Liver (tissue), 9 donors: Measurements from ENCODE around the gene SEMA7A. TPM values are rescaled to one million over a fixed set of nuclear protein-coding genes. Genes with fewer than 3 reads are reported as not detected.

Source experiments
- DNase-seq: peaks from one replicate; pipeline ENCODE4 v3.0.0-alpha.2; 2017; ENCODE audit warnings: low spot score
- H3K27ac ChIP-seq, 2 donors: one replicate each; pipeline ENCODE4 v1.7.0; 2013; ENCODE audit warnings: inconsistent platforms in 2 of 2, low read length in 2 of 2, control low read depth in 1 of 2, low read depth in 1 of 2, mild to moderate bottlenecking in 1 of 2
- H3K27me3 ChIP-seq, 4 donors: one replicate each; pipeline versions ENCODE4 v1.6.1 to v1.7.0; 2013; ENCODE audit warnings: low read length in 3 of 4, inconsistent platforms in 1 of 4, mild to moderate bottlenecking in 1 of 4, moderate library complexity in 1 of 4; ENCODE audit not compliant: control insufficient read depth in 4 of 4, insufficient read depth in 4 of 4
- H3K36me3 ChIP-seq, 4 donors: one replicate each; pipeline versions ENCODE4 v1.6.1 to v1.7.0; 2013; ENCODE audit warnings: low read length in 3 of 4, mild to moderate bottlenecking in 3 of 4, low read depth in 1 of 4, moderate library complexity in 1 of 4; ENCODE audit not compliant: control insufficient read depth in 4 of 4, insufficient read depth in 3 of 4
- H3K4me1 ChIP-seq, 4 donors: one replicate each; pipeline versions ENCODE4 v1.6.1 to v1.7.0; 2013; ENCODE audit warnings: low read length in 3 of 4, mild to moderate bottlenecking in 3 of 4, moderate library complexity in 1 of 4; ENCODE audit not compliant: control insufficient read depth in 4 of 4, insufficient read depth in 4 of 4
- H3K4me3 ChIP-seq, 3 donors: one replicate each; pipeline versions ENCODE4 v1.6.1 to v1.7.0; 2013; ENCODE audit warnings: low read length in 3 of 3, control low read depth in 1 of 3, low read depth in 1 of 3, mild to moderate bottlenecking in 1 of 3
- H3K9ac ChIP-seq, 2 donors: one replicate each; pipeline ENCODE4 v1.7.0; 2013; ENCODE audit warnings: low read length in 2 of 2, mild to moderate bottlenecking in 2 of 2, moderate library complexity in 2 of 2, control low read depth in 1 of 2, low read depth in 1 of 2
- H3K9me3 ChIP-seq, 4 donors: one replicate each; pipeline versions ENCODE4 v1.6.1 to v1.7.0; 2013; ENCODE audit warnings: low read length in 3 of 4; ENCODE audit not compliant: control insufficient read depth in 4 of 4
- EGR1 ChIP-seq, 2 donors: IDR thresholded peaks; 2 replicates each; pipeline ENCODE4 v1.6.1; 2016 to 2018; ENCODE audit warnings: antibody characterized with exemption in 2 of 2, low read depth in 2 of 2
- FOXA1 ChIP-seq: IDR thresholded peaks from 2 replicates; pipeline ENCODE4 v1.6.1; 2016; ENCODE audit warnings: antibody characterized with exemption
- FOXA2 ChIP-seq: IDR thresholded peaks from 2 replicates; pipeline ENCODE4 v1.6.1; 2016; ENCODE audit warnings: antibody characterized with exemption
- GABPA ChIP-seq, 2 donors: IDR thresholded peaks in 1 of 2; conservative IDR thresholded peaks in 1 of 2; 2 replicates each; pipeline ENCODE4 v1.6.1; 2016; ENCODE audit warnings: antibody characterized with exemption in 2 of 2, mild to moderate bottlenecking in 1 of 2, moderate library complexity in 1 of 2
- HNF4A ChIP-seq, 2 donors: conservative IDR thresholded peaks; 2 replicates each; pipeline ENCODE4 v1.6.1; 2016; ENCODE audit warnings: antibody characterized with exemption in 2 of 2, mild to moderate bottlenecking in 2 of 2
- HNF4G ChIP-seq: IDR thresholded peaks from 2 replicates; pipeline ENCODE4 v1.6.1; 2016; ENCODE audit warnings: antibody characterized with exemption
- JUND ChIP-seq, 2 donors: IDR thresholded peaks; 2 replicates each; pipeline ENCODE4 v1.6.1; 2016; ENCODE audit warnings: antibody characterized with exemption in 2 of 2
- NR2F2 ChIP-seq: IDR thresholded peaks from 2 replicates; pipeline ENCODE4 v1.6.1; 2016; ENCODE audit warnings: antibody characterized with exemption
- RAD21 ChIP-seq, 2 donors: IDR thresholded peaks; 2 replicates each; pipeline ENCODE4 v1.6.1; 2016; ENCODE audit warnings: antibody characterized with exemption in 2 of 2, mild to moderate bottlenecking in 2 of 2
- RXRA ChIP-seq, 2 donors: IDR thresholded peaks; 2 replicates each; pipeline ENCODE4 v1.6.1; 2017 to 2018; ENCODE audit warnings: antibody characterized with exemption in 2 of 2, mild to moderate bottlenecking in 1 of 2
- SP1 ChIP-seq: IDR thresholded peaks from 2 replicates; pipeline ENCODE4 v1.6.1; 2018; ENCODE audit warnings: antibody characterized with exemption, mild to moderate bottlenecking
- TAF1 ChIP-seq: conservative IDR thresholded peaks from 2 replicates; pipeline ENCODE4 v1.6.1; 2016; ENCODE audit warnings: antibody characterized with exemption, mild to moderate bottlenecking
- YY1 ChIP-seq: IDR thresholded peaks from 2 replicates; pipeline ENCODE4 v1.6.1; 2016; ENCODE audit warnings: antibody characterized with exemption, mild to moderate bottlenecking
- WGBS: extraction: QIAGEN DNeasy Blood & Tissue Kit; methylation state at CpG from one replicate; pipeline ENCODE4 v1.1.7; 2013; 5-methylcytosine and 5-hydroxymethylcytosine counted together
- polyA plus RNA-seq, 2 donors: library from polyadenylated mRNA; stranded (reverse) in 1 of 2; unstranded in 1 of 2; fragments of 200-250 nt in 1 of 2; fragments of >200 nt in 1 of 2; fragmentation: Nextera tagmentation in 1 of 2; extraction: Ambion mirVana in 1 of 2; gene quantifications; one replicate each; pipeline versions ENCODE4 v1.2.1 to v1.2.3, GENCODE V29; 2013 to 2015
- total RNA-seq, 2 donors: library from RNA; depleted of rRNA; stranded (reverse); fragments of >200 nt; gene quantifications; one replicate each; pipeline ENCODE4 v1.2.3, GENCODE V29; 2014
- TF ChIP-seq, protein P1 (sequence below): IDR thresholded peaks from 2 replicates; pipeline ENCODE4 v1.6.1; 2016; ENCODE audit warnings: antibody characterized with exemption
- TF ChIP-seq, protein P2 (sequence below): IDR thresholded peaks from 2 replicates; pipeline ENCODE4 v1.6.1; 2016; ENCODE audit warnings: antibody characterized with exemption, mild to moderate bottlenecking
- TF ChIP-seq, protein P3 (sequence below): fragments of 150-350 bp; IDR thresholded peaks from 2 replicates; pipeline ENCODE4 v1.5.1; 2017; ENCODE audit warnings: improper control_type of control experiment, low read depth, low read length; ENCODE audit not compliant: missing input control
- TF ChIP-seq, protein P4 (sequence below): IDR thresholded peaks from 2 replicates; pipeline ENCODE4 v1.6.1; 2016; ENCODE audit warnings: antibody characterized with exemption
- TF ChIP-seq, protein P5 (sequence below): IDR thresholded peaks from 2 replicates; pipeline ENCODE4 v1.6.1; 2016; ENCODE audit warnings: antibody characterized with exemption
- donor health status: healthy.
- donor health status: healthy.
- donor health status: healthy.
- donor health status: healthy.
- donor health status: healthy.

SEMA7A gene
- total and polyA plus RNA-seq, 4 donors: 0.14 to 18.1 (median 1.4) TPM

DNA sequence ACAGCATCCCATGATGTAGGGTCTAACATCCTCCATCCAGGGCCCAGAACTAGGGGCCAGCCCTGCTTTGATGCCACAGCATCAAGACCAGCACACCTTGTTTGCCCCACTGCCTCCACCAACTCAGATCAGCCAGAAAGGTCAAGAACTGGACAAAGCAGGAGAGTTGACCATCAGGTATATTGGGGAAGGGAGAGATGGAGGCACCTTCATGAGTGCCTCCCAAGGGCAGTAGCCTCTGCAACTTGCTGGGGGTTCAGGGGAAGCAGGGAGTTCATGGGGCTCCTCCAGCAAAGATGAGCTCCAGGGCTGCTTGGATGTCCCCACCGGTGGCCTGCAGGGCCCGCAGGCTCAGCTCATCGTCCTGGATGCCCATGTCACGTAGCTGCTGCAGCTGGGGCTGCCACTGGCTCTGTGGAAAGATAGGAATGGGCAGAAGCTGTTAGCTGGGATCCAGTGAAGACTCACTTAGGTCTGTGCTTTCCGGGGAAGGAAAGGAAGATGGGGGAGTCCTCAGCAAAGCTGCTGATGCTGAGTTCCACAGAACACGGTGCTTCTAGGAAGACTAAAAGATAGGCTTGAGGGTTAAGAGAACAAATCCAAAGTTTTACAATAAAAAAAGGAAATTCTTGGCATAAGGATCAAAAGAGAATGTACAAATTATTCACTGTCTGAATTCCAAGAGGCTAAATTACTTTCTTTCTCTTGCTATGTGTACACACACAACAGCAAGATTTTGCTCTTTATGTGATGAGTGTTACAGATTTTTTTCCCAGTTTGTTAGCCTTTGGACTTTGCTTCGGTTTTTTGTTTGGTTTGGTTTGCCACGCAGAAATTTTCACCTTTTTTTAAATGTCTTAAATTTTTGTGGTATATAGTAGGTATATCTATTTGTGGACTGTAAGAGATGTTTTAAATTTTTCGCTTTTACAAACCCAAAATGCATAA, 12.3 kb upstream of the SEMA7A start:
- Histone ChIP-seq H3K27ac (no peak overlapping the region), H3K27me3 (no peaks in the 10 kb centered on the region), H3K4me3 (no peak overlapping the region), H3K9me3 (no peaks in the 10 kb centered on the region), H3K4me1 (peaks cover 29 to 51% (median 46%) of the 10 kb centered on the region in 4 donors), H3K36me3 (peaks cover 3 to 35% (median 30%) of the 10 kb centered on the region in 4 donors), H3K9ac (no peak overlapping the region)
- TF ChIP-seq HNF4A (conservative IDR thresholded peaks at IDR 0.05): peak; percentile 78 to 82
- no peak for TF ChIP-seq JUND (IDR thresholded peaks at IDR 0.05)
- peak; percentile 33 for TF ChIP-seq HNF4G
- peak; percentile 23 to 49 for TF ChIP-seq RXRA (IDR thresholded peaks at IDR 0.05)
- TF ChIP-seq, protein P1, sequence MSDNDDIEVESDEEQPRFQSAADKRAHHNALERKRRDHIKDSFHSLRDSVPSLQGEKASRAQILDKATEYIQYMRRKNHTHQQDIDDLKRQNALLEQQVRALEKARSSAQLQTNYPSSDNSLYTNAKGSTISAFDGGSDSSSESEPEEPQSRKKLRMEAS: no peak
- TF ChIP-seq SP1: peak; percentile 56
- 77% methylated on average over 9 of the region's 9 CpGs for WGBS
- DNase-seq: no peak

DNA sequence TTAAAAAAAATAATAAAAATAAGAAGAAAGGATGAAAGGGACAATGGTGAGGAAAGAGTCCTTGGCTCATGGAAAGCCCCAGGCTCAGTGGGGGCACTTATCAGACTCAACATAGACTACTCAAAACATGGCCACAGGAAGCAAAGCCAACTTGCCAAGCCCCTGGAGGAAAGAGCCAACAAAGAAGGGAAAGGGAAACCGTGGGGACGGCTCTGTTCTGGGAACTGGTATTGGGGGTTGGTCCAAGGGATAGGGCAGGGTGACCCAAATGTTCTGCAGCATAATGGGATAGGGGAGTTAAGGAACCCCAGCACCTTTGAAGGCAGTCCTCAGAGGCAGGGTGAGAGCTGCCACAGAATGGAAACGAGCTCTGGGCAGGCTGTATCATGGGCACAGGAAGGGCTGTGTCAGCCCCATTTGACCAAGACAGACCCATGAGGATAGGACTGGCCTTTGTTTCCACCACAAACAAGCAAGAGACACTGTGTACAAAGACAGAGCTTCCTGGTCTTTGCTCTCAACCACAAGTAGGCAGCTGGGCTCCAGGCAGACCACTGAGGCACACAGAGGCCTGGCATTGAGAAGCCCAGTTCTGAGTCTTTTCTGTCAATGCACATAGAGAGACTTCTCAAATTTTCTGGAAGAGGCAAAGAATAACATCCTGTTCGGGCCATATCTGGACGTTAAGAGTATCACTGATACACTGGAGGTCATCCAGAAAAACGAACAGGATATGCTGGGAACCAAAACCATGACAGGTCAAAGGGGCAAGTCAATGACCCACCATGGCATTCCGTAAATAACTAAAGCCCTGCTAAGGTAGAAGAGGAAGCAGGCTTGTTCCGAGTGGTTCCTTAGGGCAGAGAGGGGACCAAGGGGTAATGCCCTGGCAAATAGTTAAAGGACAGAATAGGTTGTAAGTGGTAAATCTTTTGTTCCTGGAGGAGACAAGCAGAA, 10.6 kb upstream of the SEMA7A start:
- TF ChIP-seq, protein P2, sequence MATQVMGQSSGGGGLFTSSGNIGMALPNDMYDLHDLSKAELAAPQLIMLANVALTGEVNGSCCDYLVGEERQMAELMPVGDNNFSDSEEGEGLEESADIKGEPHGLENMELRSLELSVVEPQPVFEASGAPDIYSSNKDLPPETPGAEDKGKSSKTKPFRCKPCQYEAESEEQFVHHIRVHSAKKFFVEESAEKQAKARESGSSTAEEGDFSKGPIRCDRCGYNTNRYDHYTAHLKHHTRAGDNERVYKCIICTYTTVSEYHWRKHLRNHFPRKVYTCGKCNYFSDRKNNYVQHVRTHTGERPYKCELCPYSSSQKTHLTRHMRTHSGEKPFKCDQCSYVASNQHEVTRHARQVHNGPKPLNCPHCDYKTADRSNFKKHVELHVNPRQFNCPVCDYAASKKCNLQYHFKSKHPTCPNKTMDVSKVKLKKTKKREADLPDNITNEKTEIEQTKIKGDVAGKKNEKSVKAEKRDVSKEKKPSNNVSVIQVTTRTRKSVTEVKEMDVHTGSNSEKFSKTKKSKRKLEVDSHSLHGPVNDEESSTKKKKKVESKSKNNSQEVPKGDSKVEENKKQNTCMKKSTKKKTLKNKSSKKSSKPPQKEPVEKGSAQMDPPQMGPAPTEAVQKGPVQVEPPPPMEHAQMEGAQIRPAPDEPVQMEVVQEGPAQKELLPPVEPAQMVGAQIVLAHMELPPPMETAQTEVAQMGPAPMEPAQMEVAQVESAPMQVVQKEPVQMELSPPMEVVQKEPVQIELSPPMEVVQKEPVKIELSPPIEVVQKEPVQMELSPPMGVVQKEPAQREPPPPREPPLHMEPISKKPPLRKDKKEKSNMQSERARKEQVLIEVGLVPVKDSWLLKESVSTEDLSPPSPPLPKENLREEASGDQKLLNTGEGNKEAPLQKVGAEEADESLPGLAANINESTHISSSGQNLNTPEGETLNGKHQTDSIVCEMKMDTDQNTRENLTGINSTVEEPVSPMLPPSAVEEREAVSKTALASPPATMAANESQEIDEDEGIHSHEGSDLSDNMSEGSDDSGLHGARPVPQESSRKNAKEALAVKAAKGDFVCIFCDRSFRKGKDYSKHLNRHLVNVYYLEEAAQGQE: peak; percentile 37
- TF ChIP-seq GABPA (IDR thresholded peaks at IDR 0.05 in 1 of 2, conservative IDR thresholded peaks at IDR 0.05 in 1 of 2): peak in 1 of 2 donors; percentile 69
- TF ChIP-seq JUND (IDR thresholded peaks at IDR 0.05): peak in 1 of 2 donors; percentile 42
- TF ChIP-seq FOXA1: no peak
- TF ChIP-seq, protein P3, sequence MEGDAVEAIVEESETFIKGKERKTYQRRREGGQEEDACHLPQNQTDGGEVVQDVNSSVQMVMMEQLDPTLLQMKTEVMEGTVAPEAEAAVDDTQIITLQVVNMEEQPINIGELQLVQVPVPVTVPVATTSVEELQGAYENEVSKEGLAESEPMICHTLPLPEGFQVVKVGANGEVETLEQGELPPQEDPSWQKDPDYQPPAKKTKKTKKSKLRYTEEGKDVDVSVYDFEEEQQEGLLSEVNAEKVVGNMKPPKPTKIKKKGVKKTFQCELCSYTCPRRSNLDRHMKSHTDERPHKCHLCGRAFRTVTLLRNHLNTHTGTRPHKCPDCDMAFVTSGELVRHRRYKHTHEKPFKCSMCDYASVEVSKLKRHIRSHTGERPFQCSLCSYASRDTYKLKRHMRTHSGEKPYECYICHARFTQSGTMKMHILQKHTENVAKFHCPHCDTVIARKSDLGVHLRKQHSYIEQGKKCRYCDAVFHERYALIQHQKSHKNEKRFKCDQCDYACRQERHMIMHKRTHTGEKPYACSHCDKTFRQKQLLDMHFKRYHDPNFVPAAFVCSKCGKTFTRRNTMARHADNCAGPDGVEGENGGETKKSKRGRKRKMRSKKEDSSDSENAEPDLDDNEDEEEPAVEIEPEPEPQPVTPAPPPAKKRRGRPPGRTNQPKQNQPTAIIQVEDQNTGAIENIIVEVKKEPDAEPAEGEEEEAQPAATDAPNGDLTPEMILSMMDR: no peak
- peak; percentile 99 for TF ChIP-seq NR2F2
- TF ChIP-seq TAF1: no peak
- TF ChIP-seq, protein P1: peak; percentile 12
- TF ChIP-seq YY1: peak; percentile 41
- peak; percentile 30 for TF ChIP-seq FOXA2
- TF ChIP-seq, protein P4, sequence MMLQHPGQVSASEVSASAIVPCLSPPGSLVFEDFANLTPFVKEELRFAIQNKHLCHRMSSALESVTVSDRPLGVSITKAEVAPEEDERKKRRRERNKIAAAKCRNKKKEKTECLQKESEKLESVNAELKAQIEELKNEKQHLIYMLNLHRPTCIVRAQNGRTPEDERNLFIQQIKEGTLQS: no peak
- TF ChIP-seq RXRA (IDR thresholded peaks at IDR 0.05): peak; percentile 96
- TF ChIP-seq, protein P5, sequence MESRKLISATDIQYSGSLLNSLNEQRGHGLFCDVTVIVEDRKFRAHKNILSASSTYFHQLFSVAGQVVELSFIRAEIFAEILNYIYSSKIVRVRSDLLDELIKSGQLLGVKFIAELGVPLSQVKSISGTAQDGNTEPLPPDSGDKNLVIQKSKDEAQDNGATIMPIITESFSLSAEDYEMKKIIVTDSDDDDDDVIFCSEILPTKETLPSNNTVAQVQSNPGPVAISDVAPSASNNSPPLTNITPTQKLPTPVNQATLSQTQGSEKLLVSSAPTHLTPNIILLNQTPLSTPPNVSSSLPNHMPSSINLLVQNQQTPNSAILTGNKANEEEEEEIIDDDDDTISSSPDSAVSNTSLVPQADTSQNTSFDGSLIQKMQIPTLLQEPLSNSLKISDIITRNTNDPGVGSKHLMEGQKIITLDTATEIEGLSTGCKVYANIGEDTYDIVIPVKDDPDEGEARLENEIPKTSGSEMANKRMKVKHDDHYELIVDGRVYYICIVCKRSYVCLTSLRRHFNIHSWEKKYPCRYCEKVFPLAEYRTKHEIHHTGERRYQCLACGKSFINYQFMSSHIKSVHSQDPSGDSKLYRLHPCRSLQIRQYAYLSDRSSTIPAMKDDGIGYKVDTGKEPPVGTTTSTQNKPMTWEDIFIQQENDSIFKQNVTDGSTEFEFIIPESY: no peak
- peak; percentile 90 for TF ChIP-seq SP1
- TF ChIP-seq RAD21 (IDR thresholded peaks at IDR 0.05): peak in 1 of 2 donors; percentile 33
- TF ChIP-seq HNF4A (conservative IDR thresholded peaks at IDR 0.05): peak; percentile 83 to 87
- no peak for TF ChIP-seq EGR1 (IDR thresholded peaks at IDR 0.05; ENCODE audit: low read depth in 2 of 2)
- peak; percentile 41 for TF ChIP-seq HNF4G
- Histone ChIP-seq H3K36me3 (peaks cover 3 to 20% (median 16%) of the 10 kb centered on the region in 4 donors), H3K4me3 (no peak overlapping the region), H3K27me3 (no peaks in the 10 kb centered on the region), H3K9me3 (no peaks in the 10 kb centered on the region), H3K9ac (no peak overlapping the region), H3K27ac (peak overlapping the region; percentile 60 to 65), H3K4me1 (peaks cover 29 to 51% (median 46%) of the 10 kb centered on the region in 4 donors)
- WGBS: 32% methylated on average over 8 of the region's 8 CpGs
- DNase-seq: no peak
